Muscle of leg (tissue), 16 donors: ENCODE data around the gene SLC25A3. TPM values are rescaled to one million over a fixed set of nuclear protein-coding genes. Genes with fewer than 3 reads are reported as not detected.
"Not testable (repeated sequence)": the region's sequence is repeated elsewhere in the genome, so short reads cannot be mapped to it uniquely, and the experiment has no call there.

Experiments used
- DNase-seq: peaks from one replicate; pipeline ENCODE4 v3.0.0; 2013
- H3K27ac ChIP-seq: one replicate; pipeline ENCODE4 v1.5.1; 2013; ENCODE audit warnings: mild to moderate bottlenecking, low read length, control low read depth
- H3K27me3 ChIP-seq: one replicate; pipeline ENCODE4 v1.6.1; 2013; ENCODE audit warnings: low read length; ENCODE audit not compliant: control insufficient read depth, insufficient read depth
- H3K36me3 ChIP-seq: one replicate; pipeline ENCODE4 v1.6.1; 2013; ENCODE audit warnings: low read length; ENCODE audit not compliant: control insufficient read depth, insufficient read depth
- H3K4me1 ChIP-seq: one replicate; pipeline ENCODE4 v1.6.1; 2013; ENCODE audit warnings: low read length; ENCODE audit not compliant: control insufficient read depth, insufficient read depth
- H3K4me3 ChIP-seq: one replicate; pipeline ENCODE4 v1.5.1; 2013; ENCODE audit warnings: low read length, control low read depth
- H3K9me3 ChIP-seq: replicated peaks from 2 replicates; pipeline ENCODE4 v1.6.1; 2013; ENCODE audit warnings: low read depth, low read length; ENCODE audit not compliant: control insufficient read depth
- WGBS: methylation state at CpG from one replicate; pipeline ENCODE4 v1.1.5; 2013; ENCODE audit warnings: missing lambda C conversion rate; ENCODE audit not compliant: insufficient coverage; 5-methylcytosine and 5-hydroxymethylcytosine counted together
- long read RNA-seq, 11 donors: transcript quantifications; one replicate each; lab custom pipeline, GENCODE V29; 2026
- polyA plus RNA-seq, 8 donors: library from polyadenylated mRNA; unstranded; fragments of 120-200 nt; gene quantifications; one replicate each; pipeline versions ENCODE4 v1.2.1 to v1.2.3, GENCODE V29; 2013; ENCODE audit warnings: inconsistent platforms in 1 of 8, low replicate concordance in 1 of 8; ENCODE audit not compliant: insufficient read length in 8 of 8, insufficient read depth in 1 of 8
- total RNA-seq: library from RNA; stranded (reverse); fragments of 120-200 nt; gene quantifications from one replicate; pipeline ENCODE4 v1.2.4, GENCODE V29; 2013

Gene SLC25A3
- 705 TPM for total RNA-seq
- polyA plus RNA-seq = 100 to 1,000 TPM; 640 to 758 (median 696) TPM
- long read RNA-seq, donor 1, transcript SLC25A3-207 (2 exons, 1,018 nt) = minor isoform, 12 of 185 reads
- long read RNA-seq, donor 1, transcript SLC25A3-202 (8 exons, 1,678 nt) = major isoform, 78 of 185 reads
- long read RNA-seq, donor 1, transcript SLC25A3-217 (8 exons, 1,351 nt) = minor isoform, 25 of 185 reads
- long read RNA-seq, donor 1, transcript SLC25A3-210 (3 exons, 722 nt) = minor isoform, 7 of 185 reads
- long read RNA-seq, donor 1, partial matches to known transcripts = 47 of 185 reads
- long read RNA-seq, donor 1, other reads (novel, unspliced or antisense) = 10 of 185 reads
- long read RNA-seq, donor 2, transcript SLC25A3-202 (8 exons, 1,678 nt) = minor isoform, 9 of 36 reads
- long read RNA-seq, donor 2, transcript SLC25A3-217 (8 exons, 1,351 nt) = major isoform, 10 of 36 reads
- long read RNA-seq, donor 2, partial matches to known transcripts = 9 of 36 reads
- long read RNA-seq, donor 2, other reads (novel, unspliced or antisense) = 0 of 36 reads
- long read RNA-seq, donor 3, transcript SLC25A3-210 (3 exons, 722 nt) = minor isoform, 12 of 198 reads
- long read RNA-seq, donor 3, transcript SLC25A3-202 (8 exons, 1,678 nt) = major isoform, 91 of 198 reads
- long read RNA-seq, donor 3, transcript SLC25A3-201 (7 exons, 1,909 nt) = minor isoform, 12 of 198 reads
- long read RNA-seq, donor 3, transcript SLC25A3-217 (8 exons, 1,351 nt) = minor isoform, 31 of 198 reads
- long read RNA-seq, donor 3, partial matches to known transcripts = 32 of 198 reads
- long read RNA-seq, donor 3, other reads (novel, unspliced or antisense) = 6 of 198 reads
- long read RNA-seq, donor 4, full-length matches to known transcripts = 132 of 205 reads
- long read RNA-seq, donor 4, partial matches to known transcripts = 66 of 205 reads
- long read RNA-seq, donor 4, other reads (novel, unspliced or antisense) = 7 of 205 reads
- long read RNA-seq, donor 5, full-length matches to known transcripts = 521 of 757 reads
- long read RNA-seq, donor 5, partial matches to known transcripts = 209 of 757 reads
- long read RNA-seq, donor 5, other reads (novel, unspliced or antisense) = 27 of 757 reads
- long read RNA-seq, donor 6, full-length matches to known transcripts = 443 of 657 reads
- long read RNA-seq, donor 6, partial matches to known transcripts = 178 of 657 reads
- long read RNA-seq, donor 6, other reads (novel, unspliced or antisense) = 36 of 657 reads
- long read RNA-seq, donor 7, full-length matches to known transcripts = 285 of 398 reads
- long read RNA-seq, donor 7, partial matches to known transcripts = 92 of 398 reads
- long read RNA-seq, donor 7, other reads (novel, unspliced or antisense) = 21 of 398 reads
- long read RNA-seq, donor 8, full-length matches to known transcripts = 208 of 340 reads
- long read RNA-seq, donor 8, partial matches to known transcripts = 125 of 340 reads
- long read RNA-seq, donor 8, other reads (novel, unspliced or antisense) = 7 of 340 reads
- long read RNA-seq, donor 9, full-length matches to known transcripts = 193 of 323 reads
- long read RNA-seq, donor 9, partial matches to known transcripts = 122 of 323 reads
- long read RNA-seq, donor 9, other reads (novel, unspliced or antisense) = 8 of 323 reads
- long read RNA-seq, donor 10, full-length matches to known transcripts = 253 of 415 reads
- long read RNA-seq, donor 10, partial matches to known transcripts = 145 of 415 reads
- long read RNA-seq, donor 10, other reads (novel, unspliced or antisense) = 17 of 415 reads
- long read RNA-seq, donor 11, full-length matches to known transcripts = 216 of 353 reads
- long read RNA-seq, donor 11, partial matches to known transcripts = 127 of 353 reads
- long read RNA-seq, donor 11, other reads (novel, unspliced or antisense) = 10 of 353 reads

GRCh38 chr12:98593351-98594049 lies at the start of gene SLC25A3:
TSS of gene SLC25A3 (plus strand) at chr12:98593686. CDS start at chr12:98593979, 293 bp downstream.
- Histone ChIP-seq H3K4me1 (peaks cover 5% of the 10 kb centered on the region), H3K27me3 (no peaks in the 10 kb centered on the region), H3K36me3 (peaks cover 22% of the 10 kb centered on the region), H3K4me3 (peak within 1 kb of the TSS; percentile 100), H3K27ac (peak within 1 kb of the TSS; percentile 94), H3K9me3 (no peaks in the 10 kb centered on the region)
- DNase-seq = peak; percentile 99
- WGBS = under 1% methylated on average over 53 of the region's 67 CpGs

GRCh38 chr12:98543701-98544100 lies 49.8 kb upstream of the SLC25A3 start:
- no peak for DNase-seq
- Histone ChIP-seq H3K27ac (no peak overlapping the region), H3K27me3 (no peaks in the 10 kb centered on the region), H3K4me1 (no peaks in the 10 kb centered on the region), H3K4me3 (no peak overlapping the region), H3K9me3 (no peaks in the 10 kb centered on the region), H3K36me3 (peaks cover 10% of the 10 kb centered on the region)

GRCh38 chr12:98544751-98545150 lies 48.7 kb upstream of the SLC25A3 start:
- Histone ChIP-seq H3K27ac (no peak overlapping the region), H3K4me3 (no peak overlapping the region), H3K36me3 (peaks cover 10% of the 10 kb centered on the region), H3K4me1 (no peaks in the 10 kb centered on the region), H3K27me3 (no peaks in the 10 kb centered on the region), H3K9me3 (no peaks in the 10 kb centered on the region)
- no CpG with 5 or more reads among the region's 1 CpG for WGBS
- no peak for DNase-seq

GRCh38 chr12:98549371-98550110 lies 43.9 kb upstream of the SLC25A3 start:
- DNase-seq = no peak
- Histone ChIP-seq H3K4me1 (no peaks in the 10 kb centered on the region), H3K27ac (no peak overlapping the region), H3K4me3 (no peak overlapping the region), H3K36me3 (peaks cover 17% of the 10 kb centered on the region), H3K9me3 (no peaks in the 10 kb centered on the region), H3K27me3 (no peaks in the 10 kb centered on the region)
- no CpG with 5 or more reads among the region's 5 CpGs for WGBS

- WGBS = no CpG with 5 or more reads among the region's 3 CpGs
- H3K36me3 ChIP-seq = peaks cover 13% of the 10 kb centered on the region
Measured at GRCh38 chr12:98551787-98552186, 41.7 kb upstream of the SLC25A3 start.

GRCh38 chr12:98558097-98558496 lies 35.4 kb upstream of the SLC25A3 start:
- DNase-seq, H3K4me1 ChIP-seq, H3K9me3 ChIP-seq, H3K36me3 ChIP-seq, H3K27ac ChIP-seq, H3K4me3 ChIP-seq, H3K27me3 ChIP-seq: not testable (repeated sequence)
- WGBS = no CpG with 5 or more reads among the region's 4 CpGs

More at GRCh38 chr12:98551787-98552186, 41.7 kb upstream of the SLC25A3 start:
- H3K4me3 ChIP-seq = no peak overlapping the region
- no peaks in the 10 kb centered on the region for H3K9me3 ChIP-seq
- no peak overlapping the region for H3K27ac ChIP-seq
- no peaks in the 10 kb centered on the region for H3K27me3 ChIP-seq
- no peak for DNase-seq
- H3K4me1 ChIP-seq = no peaks in the 10 kb centered on the region

GRCh38 chr12:98559666-98560065 lies 33.8 kb upstream of the SLC25A3 start:
- Histone ChIP-seq H3K36me3 (no peaks in the 10 kb centered on the region), H3K9me3 (no peaks in the 10 kb centered on the region), H3K27me3 (no peaks in the 10 kb centered on the region), H3K4me3 (no peak overlapping the region), H3K4me1 (no peaks in the 10 kb centered on the region), H3K27ac (no peak overlapping the region)
- no peak for DNase-seq
- WGBS = no CpG with 5 or more reads among the region's 1 CpG

GRCh38 chr12:98561846-98562245 lies 31.6 kb upstream of the SLC25A3 start:
- no peaks in the 10 kb centered on the region for H3K27me3 ChIP-seq
- no peaks in the 10 kb centered on the region for H3K36me3 ChIP-seq
- H3K4me1 ChIP-seq = no peaks in the 10 kb centered on the region
- no peak for DNase-seq
- no peaks in the 10 kb centered on the region for H3K9me3 ChIP-seq
- no peak overlapping the region for H3K27ac ChIP-seq
- no CpG with 5 or more reads among the region's 3 CpGs for WGBS
- no peak overlapping the region for H3K4me3 ChIP-seq
